Measurements from ENCODE around the gene RAB11FIP4.

- TF ChIP-seq, protein P1, sequence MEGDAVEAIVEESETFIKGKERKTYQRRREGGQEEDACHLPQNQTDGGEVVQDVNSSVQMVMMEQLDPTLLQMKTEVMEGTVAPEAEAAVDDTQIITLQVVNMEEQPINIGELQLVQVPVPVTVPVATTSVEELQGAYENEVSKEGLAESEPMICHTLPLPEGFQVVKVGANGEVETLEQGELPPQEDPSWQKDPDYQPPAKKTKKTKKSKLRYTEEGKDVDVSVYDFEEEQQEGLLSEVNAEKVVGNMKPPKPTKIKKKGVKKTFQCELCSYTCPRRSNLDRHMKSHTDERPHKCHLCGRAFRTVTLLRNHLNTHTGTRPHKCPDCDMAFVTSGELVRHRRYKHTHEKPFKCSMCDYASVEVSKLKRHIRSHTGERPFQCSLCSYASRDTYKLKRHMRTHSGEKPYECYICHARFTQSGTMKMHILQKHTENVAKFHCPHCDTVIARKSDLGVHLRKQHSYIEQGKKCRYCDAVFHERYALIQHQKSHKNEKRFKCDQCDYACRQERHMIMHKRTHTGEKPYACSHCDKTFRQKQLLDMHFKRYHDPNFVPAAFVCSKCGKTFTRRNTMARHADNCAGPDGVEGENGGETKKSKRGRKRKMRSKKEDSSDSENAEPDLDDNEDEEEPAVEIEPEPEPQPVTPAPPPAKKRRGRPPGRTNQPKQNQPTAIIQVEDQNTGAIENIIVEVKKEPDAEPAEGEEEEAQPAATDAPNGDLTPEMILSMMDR (IDR thresholded peaks at IDR 0.05), result no peak
- TF ChIP-seq EZH2 (IDR thresholded peaks at IDR 0.05; ENCODE audit: borderline replicate concordance, insufficient read depth, low read depth, low read length, poor library complexity, severe bottlenecking), result no peak
Observed at GRCh38 chr17:31466096-31466760, 74.8 kb downstream of the RAB11FIP4 start.
